Left forelimb (tissue), 1 donor: ENCODE data around the gene CXCR6.

Source experiments
- DNase-seq: peaks from one replicate; pipeline ENCODE4 v3.0.0-alpha.2; 2018; ENCODE audit warnings: low spot score

Gene CXCR6

DNA sequence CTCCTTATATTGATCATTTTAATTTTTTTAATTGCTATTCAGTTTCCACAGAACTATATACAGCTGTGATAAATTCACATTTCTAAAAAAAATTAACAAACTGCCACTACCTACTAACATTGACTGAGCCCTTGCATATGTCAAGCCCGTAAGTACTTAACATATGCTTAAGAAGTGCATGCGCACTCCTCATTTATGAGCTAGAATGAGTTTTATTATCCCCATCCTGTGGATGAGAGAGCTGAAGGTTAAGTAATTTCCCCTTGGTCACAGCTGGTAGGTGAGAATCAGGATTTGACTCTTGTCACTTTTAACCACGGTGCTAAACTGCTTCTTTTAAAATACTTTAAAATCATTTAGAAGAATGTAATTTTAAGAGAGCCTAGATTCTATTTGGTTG is 25.9 kb downstream of the CXCR6 start:
- DNase-seq = no peak

DNA sequence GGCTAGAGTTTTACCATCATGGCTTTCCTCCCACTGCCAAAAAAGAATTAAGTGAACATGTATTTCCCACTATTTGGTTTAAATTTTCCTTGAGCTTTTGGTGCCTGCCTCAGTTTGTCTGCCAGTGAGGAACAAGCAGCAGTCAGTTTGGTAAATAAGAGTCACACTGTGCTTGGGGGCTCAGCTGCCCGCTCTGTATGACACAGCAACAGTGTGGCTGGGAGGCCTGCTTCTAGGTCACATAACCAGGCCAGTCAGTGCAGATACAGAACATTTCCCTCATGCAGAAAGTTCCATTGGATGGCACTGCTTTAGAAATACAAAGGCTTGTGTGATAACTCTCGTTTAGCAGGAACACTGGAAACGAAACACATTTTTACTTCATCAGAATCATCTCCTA is 26.7 kb downstream of the CXCR6 start:
- no peak for DNase-seq

- DNase-seq = no peak
Measured at GRCh38 chr3:45972534-45973402, 29.5 kb downstream of the CXCR6 start.

- DNase-seq = no peak
Measured at GRCh38 chr3:45974686-45975085, 31.4 kb downstream of the CXCR6 start.

DNA sequence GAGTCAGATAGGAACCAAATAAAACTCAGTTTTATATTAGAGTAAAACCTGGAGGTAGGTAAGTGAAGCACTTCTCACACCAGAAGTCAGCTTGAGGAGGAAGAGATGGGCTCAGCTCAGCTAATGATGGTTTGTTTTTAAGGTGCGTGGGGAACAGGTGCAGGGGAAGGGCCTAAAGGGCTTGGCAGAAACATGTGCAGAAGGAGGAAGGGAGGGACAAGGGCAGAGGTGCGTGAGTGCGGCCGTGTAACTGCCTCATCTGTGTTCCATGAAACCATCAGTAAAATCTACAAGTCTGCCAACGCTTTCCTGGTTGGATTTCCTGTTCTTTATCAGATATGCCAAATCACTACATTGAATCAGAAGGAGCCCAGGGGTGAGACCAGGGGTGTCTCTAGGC is 32.4 kb downstream of the CXCR6 start:
- no peak for DNase-seq

DNA sequence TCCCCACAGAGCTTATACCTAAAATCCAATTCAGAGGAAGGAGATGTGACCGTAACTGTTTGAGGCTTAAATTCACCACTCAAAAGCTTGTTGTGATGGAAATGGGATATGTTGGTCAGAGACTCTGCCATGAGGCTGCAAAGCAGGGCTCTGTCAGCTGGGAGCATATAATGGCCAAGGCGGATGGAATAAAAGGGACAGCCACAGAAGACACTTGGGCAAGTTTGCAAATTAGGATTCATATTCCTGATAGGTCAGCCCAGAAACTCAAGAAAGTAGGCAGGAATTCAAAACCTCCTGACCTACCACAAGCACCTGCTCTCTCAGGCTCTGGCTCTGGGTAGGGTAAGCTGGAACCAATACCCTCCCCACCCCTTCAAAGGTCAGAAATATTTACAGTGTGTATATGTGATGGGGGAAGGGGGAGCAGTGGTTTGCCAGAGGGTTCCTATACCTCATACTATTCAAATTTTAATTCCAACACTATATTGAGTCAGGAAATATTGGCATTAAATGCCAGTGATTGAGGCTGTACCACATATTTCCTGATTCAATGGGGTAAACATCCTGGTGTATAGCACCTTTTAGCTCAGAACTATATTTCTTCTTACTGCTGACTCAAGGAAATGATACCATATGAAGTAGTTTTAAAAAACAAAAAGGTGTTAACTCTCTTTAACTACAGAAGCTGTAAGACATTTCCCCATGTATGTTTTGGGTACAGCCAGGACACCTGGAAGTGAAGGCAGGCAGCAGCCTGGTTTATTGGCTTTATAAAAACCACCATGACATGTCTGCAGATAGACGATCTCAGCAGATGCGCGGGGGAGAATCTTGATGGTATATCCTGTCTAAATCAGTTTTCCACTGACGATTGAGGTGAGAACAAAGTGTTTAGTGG is 33.2 kb downstream of the CXCR6 start:
- no peak for DNase-seq

DNA sequence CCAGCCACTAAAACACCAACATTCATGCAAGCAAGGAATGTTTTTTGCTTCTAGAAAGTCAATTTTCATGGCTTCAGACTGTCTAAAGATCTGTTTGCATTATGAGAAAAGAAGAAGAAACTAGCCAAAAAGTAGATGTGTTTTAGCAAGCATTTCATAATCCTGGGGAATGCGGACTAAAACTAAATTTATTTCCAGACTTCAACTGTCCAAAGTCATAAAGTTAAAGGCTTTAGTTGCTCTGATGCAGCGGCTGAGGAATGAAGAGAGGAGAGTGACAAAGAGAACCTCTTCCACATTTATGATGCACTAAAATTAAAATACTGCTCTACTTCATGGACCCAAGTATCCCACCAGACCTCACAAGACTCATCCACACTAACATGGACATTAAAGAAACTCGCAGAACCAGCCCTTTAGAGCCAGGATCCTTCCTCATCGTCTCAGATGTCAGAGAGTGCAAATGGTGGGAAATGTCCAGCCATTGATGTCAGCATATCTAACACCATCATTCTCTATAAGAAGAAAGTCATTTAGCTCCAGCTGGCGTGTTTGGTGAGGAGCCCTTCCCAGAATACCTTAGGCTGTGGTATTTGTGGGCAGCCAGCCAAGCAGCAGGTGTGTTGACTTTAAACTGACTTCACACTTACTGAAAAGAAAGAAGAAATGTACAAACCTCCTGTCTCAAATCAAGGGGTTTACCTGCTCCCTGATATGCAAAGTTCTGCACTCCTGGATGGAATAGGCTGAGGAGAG is 34.9 kb downstream of the CXCR6 start:
- no peak for DNase-seq

DNA sequence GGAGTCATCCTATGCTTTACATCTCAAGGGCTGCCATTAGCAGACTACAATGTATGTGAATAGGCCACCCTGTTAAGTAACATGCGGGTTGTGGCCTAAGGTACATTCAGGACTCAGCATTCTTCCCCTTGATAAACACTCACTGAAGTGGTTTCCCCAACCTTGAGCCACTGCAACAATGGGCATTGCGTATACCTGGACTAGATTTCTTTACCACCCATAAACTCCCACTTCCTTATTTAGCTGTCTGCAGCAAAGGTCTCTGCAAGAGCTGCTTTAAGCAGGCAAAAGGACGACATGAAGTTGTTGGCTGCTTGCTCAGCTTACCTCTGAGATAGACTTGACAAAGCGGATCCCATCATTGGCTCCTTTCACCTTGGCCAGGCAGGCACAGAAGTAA is 36.1 kb downstream of the CXCR6 start:
- no peak for DNase-seq

DNA sequence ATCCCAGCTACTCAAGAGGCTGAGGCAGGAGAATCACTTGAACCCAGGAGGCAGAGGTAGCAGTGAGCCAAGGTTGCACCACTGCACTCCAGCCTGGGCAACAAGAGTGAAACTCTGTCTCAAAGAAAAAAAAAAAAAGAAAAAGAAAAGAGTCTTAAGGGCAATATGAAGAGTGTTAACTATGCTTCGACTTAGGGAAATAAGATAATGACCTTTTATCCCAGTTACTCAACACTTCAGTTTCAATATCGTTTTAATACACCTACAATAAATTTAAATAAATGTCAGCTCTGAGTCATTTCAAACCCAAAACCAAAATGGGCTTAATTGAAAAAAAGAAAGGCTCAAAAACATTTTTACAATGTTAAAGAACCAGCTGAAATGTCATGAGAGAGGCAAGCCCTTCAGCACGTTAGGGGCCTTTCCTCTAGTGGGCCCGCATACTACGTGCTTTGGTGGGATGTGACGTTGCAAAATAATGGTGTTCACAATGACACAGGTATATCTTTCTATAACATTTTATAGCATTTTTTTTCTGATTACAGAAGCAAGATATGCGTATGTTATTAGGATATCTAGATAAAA is 37.1 kb downstream of the CXCR6 start:
- no peak for DNase-seq

DNA sequence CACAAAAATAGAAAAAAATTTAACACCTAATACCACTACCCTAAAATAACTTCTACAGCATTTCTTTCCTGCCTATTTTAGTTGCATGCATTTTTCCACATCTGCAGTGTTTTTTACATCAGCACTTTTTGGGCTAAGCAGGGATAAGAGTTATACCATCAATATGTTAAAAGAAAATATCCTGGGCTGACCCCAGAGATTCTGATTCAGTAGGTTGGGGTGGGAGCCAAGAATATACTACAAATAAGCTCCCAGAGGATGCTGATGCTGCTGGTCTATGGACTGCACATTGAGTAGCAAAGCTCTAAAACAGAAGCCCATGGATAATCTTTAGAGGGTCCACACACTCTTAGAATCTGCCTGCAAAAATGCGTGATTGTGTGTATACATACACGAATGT is 37.6 kb downstream of the CXCR6 start:
- no peak for DNase-seq

DNA sequence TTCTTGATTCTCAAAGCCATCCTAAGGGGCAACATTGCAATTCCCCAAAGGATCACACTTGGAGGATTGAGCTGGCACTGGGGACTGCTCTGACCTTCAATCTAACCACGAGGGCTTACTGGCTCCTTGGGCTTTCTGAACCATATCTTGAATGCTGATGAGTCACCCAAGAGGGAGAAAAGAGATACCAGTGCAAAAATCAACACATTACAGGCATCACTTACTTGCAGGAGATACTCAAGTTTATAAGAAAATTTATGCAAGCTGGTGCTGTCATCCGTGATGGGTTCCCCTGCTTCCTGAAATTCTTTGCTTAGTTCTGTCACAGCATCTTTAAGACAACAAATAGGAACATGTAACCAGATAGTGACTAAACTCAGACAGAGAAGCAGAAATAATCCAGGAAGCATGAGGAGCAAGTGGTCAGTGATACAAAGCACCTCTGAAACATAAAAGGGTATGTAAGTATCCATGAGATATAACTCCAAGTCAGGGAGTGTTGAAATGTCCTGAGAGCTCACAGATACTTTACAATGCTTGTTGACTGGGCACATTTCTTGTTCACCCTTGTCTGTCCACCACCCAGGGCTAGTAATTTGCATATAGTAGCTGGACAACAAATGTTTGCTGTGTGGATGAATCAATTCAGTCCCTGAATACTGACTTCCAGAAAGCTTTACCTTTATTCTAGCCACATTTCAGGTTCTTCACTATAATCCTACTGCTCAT is 38.2 kb downstream of the CXCR6 start:
- no peak for DNase-seq

- no peak for DNase-seq
Measured at GRCh38 chr3:45983770-45984169, 40.5 kb downstream of the CXCR6 start.

DNA sequence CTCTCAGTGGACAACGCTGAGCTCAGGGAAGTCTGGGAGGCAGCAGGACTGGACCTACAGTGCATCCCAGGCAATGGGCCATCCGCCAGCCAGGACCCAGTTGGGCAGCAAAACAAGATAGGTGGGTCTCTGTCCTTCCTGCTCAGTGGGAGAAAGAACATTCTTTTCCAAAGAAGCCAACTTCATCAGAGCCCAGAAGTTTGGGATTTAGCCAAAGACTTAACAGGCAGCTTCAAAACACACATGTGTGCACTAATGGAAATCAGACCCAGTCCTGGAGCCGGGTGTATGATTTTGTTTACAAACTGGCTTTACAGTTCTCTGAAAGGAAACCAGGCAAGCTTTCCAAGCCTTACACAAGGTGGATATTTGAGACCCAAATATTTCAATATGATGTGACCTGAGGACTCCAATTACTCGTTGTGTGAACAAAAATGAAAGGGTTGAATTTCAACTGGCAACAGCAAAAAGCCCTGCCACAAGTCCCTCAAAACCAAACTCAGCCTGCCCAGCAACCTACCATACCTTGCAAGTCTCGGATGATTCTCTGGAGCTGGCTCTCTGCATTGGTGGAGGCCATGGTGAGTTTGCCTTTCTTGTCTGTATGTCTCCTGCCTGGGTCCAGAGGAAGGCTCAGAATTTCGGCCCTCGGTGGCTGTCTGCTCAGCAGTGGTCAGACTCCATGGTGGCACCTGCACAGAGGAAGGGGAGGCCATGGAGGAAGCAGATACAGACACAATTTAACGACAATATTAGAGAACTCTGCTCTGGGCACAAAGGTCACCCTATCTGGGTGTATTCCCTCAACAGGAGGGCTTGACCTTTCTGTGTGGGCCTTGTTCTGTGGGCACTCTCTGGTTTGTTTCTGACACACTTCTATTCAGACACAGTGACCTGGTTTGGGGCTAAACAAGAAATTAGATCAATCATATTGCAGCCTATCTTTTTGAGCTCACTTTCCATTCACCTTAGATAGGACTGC is 41.4 kb downstream of the CXCR6 start:
- no peak for DNase-seq

DNA sequence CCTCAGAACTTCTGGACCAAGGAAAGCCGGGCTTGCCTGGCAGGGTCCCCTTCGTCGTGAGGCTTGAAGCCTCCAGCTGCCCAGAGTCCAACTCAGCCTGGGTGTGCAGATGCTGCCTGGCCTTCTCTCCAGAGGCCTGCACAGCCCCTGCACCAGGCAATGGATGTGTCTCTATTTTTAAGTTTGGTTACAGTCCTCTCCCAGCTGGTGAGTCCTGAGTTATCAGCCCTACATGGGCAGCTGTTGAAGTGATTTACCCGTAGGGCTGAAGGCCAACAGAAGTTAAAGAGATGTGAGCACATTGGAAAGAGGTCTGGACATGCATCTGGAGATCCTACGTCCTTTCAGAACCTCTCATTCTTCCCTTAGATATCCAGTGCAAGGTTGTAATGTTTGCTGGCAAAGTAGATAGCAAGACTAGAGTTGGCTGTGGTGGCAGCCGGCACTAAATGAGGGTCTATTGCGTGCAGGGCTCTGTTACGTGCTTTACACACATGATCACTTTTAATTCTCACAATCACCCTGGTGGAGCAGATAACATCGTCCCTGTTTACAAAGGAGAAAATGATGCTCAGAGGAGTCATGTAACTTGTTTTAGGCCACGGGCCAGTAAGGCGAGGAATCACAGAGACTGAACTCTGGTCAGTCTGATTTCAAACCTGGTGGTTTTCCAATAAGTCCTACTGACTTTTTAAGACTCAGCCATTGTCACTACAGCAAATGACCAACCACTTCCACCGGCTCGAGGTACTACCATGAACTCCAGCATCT is 42.5 kb downstream of the CXCR6 start:
- DNase-seq = no peak

DNA sequence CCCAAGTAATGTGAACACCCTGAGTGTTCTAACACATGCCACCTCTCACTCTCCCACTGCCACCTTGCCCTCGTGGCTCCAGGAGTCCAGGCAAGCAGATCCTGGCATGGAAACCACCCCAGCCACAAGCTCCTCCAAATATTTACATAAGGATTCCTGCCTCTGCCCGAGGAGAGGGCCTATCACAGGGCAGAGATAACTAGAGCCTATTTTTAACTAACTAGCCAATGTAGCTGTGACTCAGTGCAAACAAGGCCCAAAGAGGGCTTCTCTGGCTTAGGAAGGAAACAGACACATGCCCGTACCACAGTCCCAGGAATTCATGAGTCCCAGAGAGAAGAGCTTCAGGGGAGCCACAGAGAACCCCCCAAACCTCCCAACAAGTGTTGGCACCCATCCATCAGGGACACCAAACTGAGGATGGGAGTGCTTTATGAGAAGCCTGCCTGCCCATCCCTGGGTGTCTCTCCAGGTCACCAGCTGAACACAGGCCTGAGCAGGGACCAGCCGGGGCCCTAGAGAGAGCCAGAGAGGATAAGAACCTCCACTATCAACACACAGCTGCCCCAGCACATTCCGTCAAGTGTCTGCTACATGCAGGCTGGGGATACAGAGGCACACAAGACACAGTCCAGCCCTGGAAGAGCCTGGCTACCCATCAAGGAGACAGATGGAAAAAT is 43.2 kb downstream of the CXCR6 start:
- DNase-seq = no peak

DNA sequence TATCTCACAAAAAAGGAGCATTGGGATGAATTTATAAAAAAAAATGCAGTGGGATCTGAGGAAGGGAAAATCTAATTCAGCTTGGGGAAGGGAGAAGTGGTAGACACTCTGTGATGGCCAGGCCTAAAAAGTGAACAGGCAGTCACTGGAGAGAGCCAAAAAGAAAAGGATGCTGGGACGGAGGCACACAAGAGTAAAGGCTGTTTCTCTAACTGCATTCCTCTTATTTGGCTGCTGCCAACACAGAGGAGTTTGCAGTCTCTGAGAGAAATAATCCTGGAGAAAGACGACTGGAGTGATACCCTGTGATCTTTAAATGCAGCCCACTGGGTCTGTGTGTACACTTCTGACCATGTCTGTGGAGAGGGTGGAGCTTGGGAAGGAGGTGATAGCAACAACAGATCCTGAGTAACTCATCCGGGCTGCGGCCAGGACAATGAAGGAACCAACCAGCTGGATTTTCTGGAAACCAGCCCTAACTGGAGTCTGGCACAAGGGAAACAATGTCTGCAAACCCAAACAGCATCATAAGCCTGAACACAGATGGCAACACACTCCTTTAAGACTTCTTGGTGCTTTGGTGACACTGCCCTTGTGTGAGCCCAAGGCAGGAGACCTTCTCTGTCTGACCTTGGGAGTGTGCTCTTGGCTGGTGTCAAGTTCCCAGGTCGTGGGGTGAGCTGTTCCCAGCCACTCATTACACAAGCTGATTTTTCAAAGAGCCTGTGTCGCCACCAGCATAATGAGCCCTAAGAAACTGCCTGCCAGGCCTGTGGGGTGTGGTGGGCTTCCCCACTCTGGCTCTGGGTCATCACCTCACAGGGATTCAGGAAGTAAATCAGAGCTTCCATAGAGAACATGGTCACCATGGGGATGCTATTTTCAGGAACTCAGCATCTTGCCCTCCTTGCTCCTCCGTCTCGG is 44.4 kb downstream of the CXCR6 start:
- no peak for DNase-seq

DNA sequence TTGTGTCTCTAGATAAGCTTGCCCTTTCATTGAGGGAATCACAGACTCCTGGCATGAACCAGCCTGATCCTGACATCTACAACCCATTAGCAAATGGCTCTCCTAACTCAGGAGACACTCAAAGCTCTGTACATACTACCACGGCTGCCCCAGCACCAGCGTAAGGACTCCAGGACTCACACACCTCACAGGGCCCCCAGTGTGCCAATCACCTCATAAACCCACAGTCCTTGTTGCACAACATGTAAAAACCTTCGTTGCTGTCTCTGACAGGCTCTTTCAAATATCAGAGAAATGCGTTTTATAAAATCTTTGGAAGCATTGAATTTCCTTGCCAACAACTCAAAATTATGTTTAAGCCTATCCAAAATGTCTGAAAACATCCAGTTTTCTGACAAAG is 45.1 kb downstream of the CXCR6 start:
- no peak for DNase-seq

GRCh38 chr3:45988804-45989203 is 45.5 kb downstream of the CXCR6 start:
- DNase-seq = no peak
